ENCODE measurements around the gene COA6.

The COA6 gene

DNA sequence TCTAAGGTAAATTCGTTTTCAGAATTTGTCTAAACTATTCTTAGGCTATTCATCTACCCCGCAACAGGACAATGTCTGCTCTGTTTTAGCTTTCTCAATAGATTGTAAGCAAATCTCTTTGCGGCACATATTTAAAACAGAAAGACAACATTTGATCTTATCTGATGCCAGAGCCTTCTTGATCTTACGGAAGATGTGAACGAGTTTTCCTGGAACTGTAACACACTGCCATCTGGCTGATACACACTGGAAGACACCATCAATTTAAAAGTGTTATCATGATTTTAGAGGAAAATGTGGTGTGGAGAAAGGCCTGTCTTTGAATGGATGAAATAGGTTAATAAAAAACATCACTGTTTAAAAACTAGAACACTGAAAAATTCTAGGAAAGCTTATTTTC, 36.1 kb downstream of the COA6 start:
- no peak for FAIRE-seq
- no peak for DNase-seq (ENCODE audit: low spot score)

DNA sequence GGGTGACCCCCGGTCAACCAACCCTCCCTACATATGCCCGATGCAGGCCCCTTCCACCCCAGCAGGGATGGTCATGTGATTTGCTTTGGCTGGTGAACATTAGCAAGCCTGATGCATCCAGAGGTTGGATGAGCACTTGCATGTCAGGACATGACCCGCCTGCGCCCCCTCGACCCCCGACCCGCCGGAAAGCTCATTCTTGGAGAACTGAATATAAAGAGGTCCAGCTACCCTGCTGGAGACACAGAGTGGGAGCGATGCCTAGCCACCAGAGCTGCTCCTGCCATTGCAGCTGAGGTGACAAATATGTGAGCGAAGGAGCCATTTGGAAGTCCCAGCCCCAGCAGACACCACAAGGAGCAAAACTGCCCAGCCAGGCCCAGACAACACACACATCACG, 39.6 kb downstream of the COA6 start:
- FAIRE-seq (no peak), DNase-seq (ENCODE audit: low spot score) (no peak)

DNA sequence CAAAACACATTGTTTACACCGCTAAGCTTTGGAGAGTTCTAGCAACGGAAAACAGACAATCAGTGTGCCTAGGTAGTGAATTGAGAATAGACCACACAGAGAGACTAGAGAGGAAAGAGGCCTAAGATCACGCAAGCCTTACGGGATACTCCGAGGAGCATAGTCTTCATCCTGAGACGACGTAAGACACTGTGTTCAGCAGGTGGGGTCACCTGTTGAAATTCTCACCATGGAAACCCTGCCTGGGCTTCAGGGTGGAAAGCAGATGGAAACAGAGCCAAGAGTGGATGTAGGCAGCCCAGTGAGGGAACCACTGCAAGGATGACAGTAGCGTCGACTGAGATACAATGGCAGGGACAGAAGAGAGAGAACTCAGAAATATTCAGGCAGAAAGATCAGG, 40.2 kb downstream of the COA6 start:
- no peak for DNase-seq (ENCODE audit: low spot score)
- no peak for FAIRE-seq

DNA sequence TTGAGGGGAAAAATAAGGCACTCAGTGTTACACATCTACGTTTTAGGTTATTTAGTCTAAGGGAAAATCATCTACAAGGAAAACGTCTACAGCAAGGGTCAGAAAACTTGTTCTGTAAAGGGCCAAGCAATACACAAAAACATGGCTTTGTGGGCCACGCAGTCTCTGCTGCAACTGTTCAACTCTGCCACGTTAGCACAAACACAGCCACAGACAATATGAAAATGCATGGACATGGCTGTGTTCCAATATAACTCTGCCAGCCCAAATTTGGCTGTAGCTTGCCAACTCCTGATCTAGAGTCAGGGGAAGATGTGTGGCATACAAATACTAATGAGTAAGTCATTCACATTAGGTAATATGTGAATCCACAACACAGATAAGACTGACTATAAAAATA, 40.7 kb downstream of the COA6 start:
- no peak for DNase-seq (ENCODE audit: low spot score)
- no peak for FAIRE-seq

DNA sequence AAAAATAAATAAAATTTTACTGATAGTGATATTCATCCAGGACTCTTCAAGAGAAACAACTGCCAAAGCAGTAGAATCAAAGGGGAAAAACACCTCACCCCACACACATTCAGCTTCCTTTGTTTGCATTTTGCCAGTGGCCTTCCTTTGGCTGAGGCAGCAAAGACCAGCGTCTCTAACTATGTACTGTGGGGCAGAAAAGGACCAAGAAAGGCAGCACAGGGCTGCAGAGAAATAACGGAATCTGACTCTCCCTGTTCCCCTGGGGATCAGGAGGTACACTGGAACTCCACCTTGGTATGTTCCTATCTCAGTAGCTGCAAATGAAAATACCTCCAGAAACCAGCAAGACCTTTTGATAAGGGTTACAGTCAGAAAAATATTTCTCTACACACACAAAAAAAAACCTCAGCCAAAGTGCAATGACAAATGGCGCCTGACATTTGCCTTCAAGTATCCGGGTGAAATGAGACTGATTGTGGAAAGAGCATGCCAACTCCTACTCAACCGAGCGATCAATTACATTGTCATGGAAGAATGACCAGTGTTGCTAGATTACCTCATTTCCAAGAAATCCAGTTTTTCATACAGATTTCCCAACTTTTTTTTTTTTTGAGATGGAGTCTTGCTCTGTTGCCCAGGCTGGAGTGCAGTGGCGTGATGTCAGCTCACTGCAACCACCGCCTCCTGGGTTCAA, 54.8 kb downstream of the COA6 start:
- DNase-seq (ENCODE audit: low spot score) = no peak
- no peak for FAIRE-seq

DNA sequence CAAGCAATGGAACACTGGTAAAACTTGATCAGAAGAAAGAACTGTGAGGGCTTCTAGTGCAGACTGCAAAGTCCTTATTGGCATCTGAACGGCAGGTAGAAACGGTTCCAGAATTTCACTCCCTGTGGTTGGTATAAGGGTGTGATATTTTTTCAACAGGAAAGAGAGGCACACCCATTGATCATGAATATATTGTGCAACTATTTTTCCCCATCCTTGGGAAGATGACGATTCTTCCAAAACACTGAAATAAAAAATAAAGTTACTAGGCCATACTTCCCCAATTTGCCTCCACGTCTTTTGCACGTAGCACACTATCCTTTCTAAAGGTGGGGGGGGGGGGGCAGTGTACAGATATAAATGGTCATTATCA, 56.2 kb downstream of the COA6 start:
- no peak for DNase-seq (ENCODE audit: low spot score)
- no peak for FAIRE-seq

DNA sequence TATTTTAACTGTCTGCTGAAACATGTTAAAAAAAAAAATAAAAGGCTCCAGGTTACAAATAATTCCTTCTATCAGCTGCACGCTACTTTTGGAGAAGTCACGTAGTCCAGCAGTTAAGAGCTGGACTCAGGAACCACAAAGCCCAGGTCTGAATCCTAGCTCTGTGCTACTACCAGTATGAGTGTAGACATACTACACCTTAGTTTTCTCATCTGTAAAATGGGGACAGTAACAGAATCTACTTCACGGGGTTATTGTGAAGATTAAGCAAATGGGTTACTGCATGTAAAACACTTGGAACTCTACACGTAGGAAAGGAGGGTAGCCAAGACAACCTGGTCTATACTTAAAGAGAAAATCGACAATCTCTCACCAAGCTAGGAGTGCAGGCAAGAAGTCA, 57.4 kb downstream of the COA6 start:
- FAIRE-seq (no peak), DNase-seq (ENCODE audit: low spot score) (no peak)

DNA sequence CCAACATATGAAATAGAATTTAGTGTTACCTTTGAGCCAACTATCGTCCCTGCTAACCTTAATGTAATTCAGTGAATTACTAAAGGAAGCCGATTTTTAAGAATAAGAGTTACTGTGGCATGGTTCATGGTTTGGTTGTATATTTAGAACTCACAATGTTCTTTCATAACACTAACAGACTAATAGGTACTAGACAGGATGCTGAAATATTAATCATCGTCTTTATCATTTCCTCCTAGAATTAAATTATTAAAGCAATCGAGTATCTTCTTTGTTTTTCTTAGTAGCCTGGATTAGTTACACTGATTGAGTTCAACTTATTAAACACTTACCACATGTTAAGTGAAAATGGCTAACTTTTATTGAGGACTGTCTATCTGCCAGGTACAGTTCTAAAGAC, 58.0 kb downstream of the COA6 start:
- FAIRE-seq (no peak), DNase-seq (ENCODE audit: low spot score) (no peak)

DNA sequence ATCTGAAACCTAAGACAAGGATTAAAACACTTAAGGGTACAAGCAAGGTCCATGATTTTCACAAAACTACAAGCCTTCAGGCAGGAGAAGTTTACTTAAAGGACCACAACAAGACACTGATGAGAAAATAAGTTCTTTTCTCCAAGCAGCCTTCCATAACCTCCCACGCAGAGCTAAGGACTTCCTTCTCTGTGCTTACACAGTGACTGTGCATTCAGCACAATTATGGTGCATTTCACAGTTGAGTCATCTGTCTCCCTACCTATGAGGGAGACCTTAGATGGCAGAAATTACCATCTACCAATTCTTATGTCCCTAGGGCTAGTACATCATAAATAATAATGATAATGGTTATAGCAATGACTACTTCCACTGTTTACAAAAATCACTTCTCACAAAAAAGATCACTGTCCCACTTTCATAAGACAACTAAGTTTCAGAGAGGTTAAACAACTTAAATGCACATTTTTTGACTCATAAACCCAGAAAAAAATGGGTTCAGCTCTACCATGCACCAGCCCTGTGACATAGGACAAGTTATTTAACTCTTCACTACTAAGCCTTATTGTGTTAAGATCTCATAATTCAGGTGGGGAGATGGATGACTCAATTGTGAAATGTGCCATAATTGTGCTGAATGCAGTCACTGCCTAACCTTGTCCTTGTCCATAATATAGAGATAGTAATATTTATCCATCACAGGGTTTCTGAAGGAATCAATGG, 60.5 kb downstream of the COA6 start:
- peak; percentile 84 for FAIRE-seq
- peak; percentile 76 for DNase-seq (ENCODE audit: low spot score)
